GM12891 (cell line): ENCODE results near the gene MOGAT1.

Experiments used
- PAX5 ChIP-seq: IDR thresholded peaks from 2 replicates; pipeline ENCODE4 v1.6.1; 2011; ENCODE audit warnings: low read length, moderate library complexity, mild to moderate bottlenecking; ENCODE audit not compliant: insufficient read depth, severe bottlenecking
- POLR2A ChIP-seq: IDR thresholded peaks from 2 replicates; pipeline ENCODE4 v1.6.1; 2011; ENCODE audit warnings: low read depth, low read length, control low read depth
- POLR2AphosphoS5 ChIP-seq: IDR thresholded peaks from 2 replicates; pipeline ENCODE4 v1.6.1; 2011; ENCODE audit warnings: low read depth, low read length, control low read depth
- POU2F2 ChIP-seq: IDR thresholded peaks from 2 replicates; pipeline ENCODE4 v1.6.1; 2011; ENCODE audit warnings: low read depth, mild to moderate bottlenecking, control low read depth, low read length, moderate library complexity
- SPI1 ChIP-seq: IDR thresholded peaks from 2 replicates; pipeline ENCODE4 v1.6.1; 2011; ENCODE audit warnings: low read depth, low read length, control low read depth
- TAF1 ChIP-seq: IDR thresholded peaks from 2 replicates; pipeline ENCODE4 v1.6.1; 2011; ENCODE audit warnings: low read depth, low read length, control low read depth

DNA sequence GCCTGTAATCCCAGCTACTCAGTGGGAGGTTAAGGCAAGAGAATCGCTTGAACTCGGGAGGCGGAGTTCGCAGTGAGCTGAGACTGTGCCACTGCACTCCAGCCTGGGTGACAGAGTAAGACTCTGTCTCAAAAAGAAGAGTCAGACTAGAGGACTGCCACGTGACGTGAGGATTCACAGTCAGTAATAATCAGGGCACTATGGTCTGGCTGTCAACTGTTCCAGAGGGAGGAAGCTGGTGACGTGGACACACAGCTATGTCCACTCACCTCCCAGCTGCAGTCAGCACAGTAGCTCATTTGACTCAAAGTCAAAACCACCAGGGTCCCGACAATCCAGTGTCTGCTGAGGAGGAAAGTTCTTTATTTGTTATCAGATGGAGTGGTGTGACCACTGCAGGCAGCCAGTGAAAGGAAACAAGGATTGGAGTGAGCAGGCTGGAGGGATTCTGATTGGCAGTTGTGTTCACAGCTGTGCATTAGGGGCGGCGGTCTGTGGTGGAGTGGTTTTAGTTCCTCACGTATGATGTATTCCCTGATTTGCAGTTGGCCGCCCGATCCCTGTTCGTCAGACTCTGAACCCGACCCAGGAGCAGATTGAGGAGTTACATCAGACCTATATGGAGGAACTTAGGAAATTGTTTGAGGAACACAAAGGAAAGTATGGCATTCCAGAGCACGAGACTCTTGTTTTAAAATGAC lies 37.9 kb downstream of the MOGAT1 start:
- no peak for TF ChIP-seq POLR2AphosphoS5
- no peak for TF ChIP-seq TAF1
- TF ChIP-seq POLR2A: no peak
- no peak for TF ChIP-seq SPI1
- no peak for TF ChIP-seq POU2F2
- no peak for TF ChIP-seq PAX5
